ENCODE measurements around the gene ERFE. TPM values are rescaled to one million over a fixed set of nuclear protein-coding genes. Genes with fewer than 3 reads are reported as not detected.

The ERFE gene
- total RNA-seq, 1 experiment from 2014 or later, result 9.7 TPM

GRCh38 chr2:238132463-238133450 lies 26.0 kb upstream of the ERFE start:
- Histone ChIP-seq H3K27me3 (ENCODE audit: insufficient read depth, low read depth) (no peaks in the 10 kb centered on the region), H3K4me1 (replicated peaks; ENCODE audit: insufficient read depth) (peaks cover 12% of the 10 kb centered on the region), H3K36me3 (ENCODE audit: low read depth) (no peaks in the 10 kb centered on the region), H3K4me2 (no peak overlapping the region), H3K9me3 (ENCODE audit: insufficient read depth, low read depth) (no peaks in the 10 kb centered on the region), H4K20me1 (ENCODE audit: insufficient read depth) (no peaks in the 10 kb centered on the region), H3K9me2 (ENCODE audit: insufficient read depth) (no peaks in the 10 kb centered on the region), H3K79me2 (ENCODE audit: low read depth) (no peaks in the 10 kb centered on the region), H2AFZ (no peak overlapping the region), H3K27ac (no peak overlapping the region), H3F3A (ENCODE audit: insufficient read depth, low read depth) (peaks cover 18% of the 10 kb centered on the region; the same call in 1 of the 2 replicates), H3K4me3 (no peak overlapping the region)
- ChIA-PET POLR2A (ENCODE audit: unreplicated experiment) (no interaction called here), CTCF (interaction anchor here (0.5 kb wide), 1 partner anchor 488 kb away, joined by 4 read pairs; no protein-coding TSS in a partner anchor)
- intact Hi-C loops (cut with micrococcal nuclease; ENCODE audit: unreplicated experiment), result no loop called here
- no TSS peak for BruUV-seq (replicated peaks)
- DNase-seq, result no peak
- TF ChIP-seq, protein P1, sequence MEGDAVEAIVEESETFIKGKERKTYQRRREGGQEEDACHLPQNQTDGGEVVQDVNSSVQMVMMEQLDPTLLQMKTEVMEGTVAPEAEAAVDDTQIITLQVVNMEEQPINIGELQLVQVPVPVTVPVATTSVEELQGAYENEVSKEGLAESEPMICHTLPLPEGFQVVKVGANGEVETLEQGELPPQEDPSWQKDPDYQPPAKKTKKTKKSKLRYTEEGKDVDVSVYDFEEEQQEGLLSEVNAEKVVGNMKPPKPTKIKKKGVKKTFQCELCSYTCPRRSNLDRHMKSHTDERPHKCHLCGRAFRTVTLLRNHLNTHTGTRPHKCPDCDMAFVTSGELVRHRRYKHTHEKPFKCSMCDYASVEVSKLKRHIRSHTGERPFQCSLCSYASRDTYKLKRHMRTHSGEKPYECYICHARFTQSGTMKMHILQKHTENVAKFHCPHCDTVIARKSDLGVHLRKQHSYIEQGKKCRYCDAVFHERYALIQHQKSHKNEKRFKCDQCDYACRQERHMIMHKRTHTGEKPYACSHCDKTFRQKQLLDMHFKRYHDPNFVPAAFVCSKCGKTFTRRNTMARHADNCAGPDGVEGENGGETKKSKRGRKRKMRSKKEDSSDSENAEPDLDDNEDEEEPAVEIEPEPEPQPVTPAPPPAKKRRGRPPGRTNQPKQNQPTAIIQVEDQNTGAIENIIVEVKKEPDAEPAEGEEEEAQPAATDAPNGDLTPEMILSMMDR (conservative IDR thresholded peaks at IDR 0.05), result no peak
- no peak for TF ChIP-seq EZH2 (IDR thresholded peaks at IDR 0.05; ENCODE audit: low read depth)

DNA sequence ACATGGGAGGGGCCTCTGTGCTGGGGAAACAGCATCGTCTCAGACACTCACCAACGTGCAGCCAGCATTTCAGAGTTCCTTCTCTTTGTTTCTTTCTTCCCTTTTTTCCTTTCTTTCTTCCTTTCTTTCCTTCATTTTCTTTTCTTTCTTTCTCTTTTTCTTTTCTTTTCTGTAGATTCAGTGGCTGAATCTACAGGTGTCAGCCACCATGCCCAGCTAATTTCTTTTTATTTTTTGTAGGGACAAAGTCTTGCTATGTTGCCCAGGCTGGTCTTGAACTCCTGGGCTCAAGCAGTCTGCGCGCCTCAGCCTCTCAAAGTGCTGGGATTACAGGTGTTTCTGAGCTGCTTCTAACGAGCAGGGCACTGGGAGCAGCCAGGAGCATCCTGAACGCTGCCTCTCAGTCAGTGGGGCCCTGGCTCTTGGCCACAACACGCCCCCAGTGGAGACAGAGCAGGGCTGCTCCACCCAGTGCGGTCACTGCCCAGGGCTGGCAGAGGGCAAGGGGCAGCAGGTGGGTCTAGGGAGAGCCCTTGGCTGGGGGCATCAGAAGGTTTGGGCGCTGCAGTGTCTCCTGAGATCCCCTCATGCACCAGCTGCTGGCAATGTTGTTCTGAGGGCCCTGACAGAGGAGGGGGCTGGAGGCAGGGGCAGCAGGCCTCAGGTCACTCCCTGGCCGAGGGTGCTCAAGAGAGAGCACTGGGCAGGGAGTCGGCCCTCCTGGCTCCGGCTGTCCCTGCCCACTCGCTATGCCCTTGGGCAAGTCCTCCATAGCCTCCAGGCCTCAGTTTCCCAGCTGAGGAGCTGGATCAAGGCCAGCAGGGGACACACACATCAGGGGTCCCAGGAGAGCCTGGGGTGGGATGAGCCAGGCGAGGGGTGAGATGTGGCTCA lies 25.0 kb upstream of the ERFE start:
- peaks cover 22% of the 10 kb centered on the region for H3K4me1 ChIP-seq (replicated peaks; ENCODE audit: insufficient read depth)
- no peaks in the 10 kb centered on the region for H3K9me3 ChIP-seq (ENCODE audit: insufficient read depth, low read depth)
- no peaks in the 10 kb centered on the region for H3K36me3 ChIP-seq (ENCODE audit: low read depth)
- H3K4me3 ChIP-seq, result no peak overlapping the region
- no peak overlapping the region for H2AFZ ChIP-seq
- DNase-seq, result no peak
- no peaks in the 10 kb centered on the region for H4K20me1 ChIP-seq (ENCODE audit: insufficient read depth)
- POLR2A ChIA-PET (ENCODE audit: unreplicated experiment), result no interaction called here
- H3K4me2 ChIP-seq, result no peak overlapping the region
- H3K9me2 ChIP-seq (ENCODE audit: insufficient read depth), result no peaks in the 10 kb centered on the region
- H3K27me3 ChIP-seq (ENCODE audit: insufficient read depth, low read depth), result no peaks in the 10 kb centered on the region
- BruUV-seq (replicated peaks), result no TSS peak
- H3K27ac ChIP-seq, result no peak overlapping the region
- H3F3A ChIP-seq (ENCODE audit: insufficient read depth, low read depth), result peaks cover 19% of the 10 kb centered on the region; the same call in 1 of the 2 replicates
- intact Hi-C loops (cut with micrococcal nuclease; ENCODE audit: unreplicated experiment), result no loop called here
- CTCF ChIA-PET, result interaction anchor here (0.5 kb wide), 1 partner anchor 487 kb away, joined by 4 read pairs; no protein-coding TSS in a partner anchor
- H3K79me2 ChIP-seq (ENCODE audit: low read depth), result no peaks in the 10 kb centered on the region
- TF ChIP-seq, protein P1 (conservative IDR thresholded peaks at IDR 0.05), result no peak
- no peak for TF ChIP-seq EZH2 (IDR thresholded peaks at IDR 0.05; ENCODE audit: low read depth)

- no peaks in the 10 kb centered on the region for H3K27me3 ChIP-seq (ENCODE audit: insufficient read depth, low read depth)
- peaks cover 28% of the 10 kb centered on the region for H3K4me1 ChIP-seq (replicated peaks; ENCODE audit: insufficient read depth)
- no peaks in the 10 kb centered on the region for H3K79me2 ChIP-seq (ENCODE audit: low read depth)
- no peak overlapping the region for H3K4me2 ChIP-seq
- no TSS peak for BruUV-seq (replicated peaks)
- H2AFZ ChIP-seq, result no peak overlapping the region
- no peak overlapping the region for H3K27ac ChIP-seq
- ChIA-PET CTCF (interaction anchor here (0.8 kb wide), 1 partner anchor 87 kb away, joined by 3 read pairs; no protein-coding TSS in a partner anchor), POLR2A (ENCODE audit: unreplicated experiment) (no interaction called here)
- H3K36me3 ChIP-seq (ENCODE audit: low read depth), result no peaks in the 10 kb centered on the region
- H4K20me1 ChIP-seq (ENCODE audit: insufficient read depth), result no peaks in the 10 kb centered on the region
- intact Hi-C loops (cut with micrococcal nuclease; ENCODE audit: unreplicated experiment), result no loop called here
- peaks cover 19% of the 10 kb centered on the region; the same call in 1 of the 2 replicates for H3F3A ChIP-seq (ENCODE audit: insufficient read depth, low read depth)
- no peaks in the 10 kb centered on the region for H3K9me2 ChIP-seq (ENCODE audit: insufficient read depth)
- no peak for DNase-seq
- H3K9me3 ChIP-seq (ENCODE audit: insufficient read depth, low read depth), result no peaks in the 10 kb centered on the region
- TF ChIP-seq, protein P1 (conservative IDR thresholded peaks at IDR 0.05), result no peak
- no peak for TF ChIP-seq EZH2 (IDR thresholded peaks at IDR 0.05; ENCODE audit: low read depth)
- H3K4me3 ChIP-seq, result no peak overlapping the region
Measured at GRCh38 chr2:238134393-238134785, 24.4 kb upstream of the ERFE start.
